ENCODE results near the gene HEPN1.

The HEPN1 gene

DNA sequence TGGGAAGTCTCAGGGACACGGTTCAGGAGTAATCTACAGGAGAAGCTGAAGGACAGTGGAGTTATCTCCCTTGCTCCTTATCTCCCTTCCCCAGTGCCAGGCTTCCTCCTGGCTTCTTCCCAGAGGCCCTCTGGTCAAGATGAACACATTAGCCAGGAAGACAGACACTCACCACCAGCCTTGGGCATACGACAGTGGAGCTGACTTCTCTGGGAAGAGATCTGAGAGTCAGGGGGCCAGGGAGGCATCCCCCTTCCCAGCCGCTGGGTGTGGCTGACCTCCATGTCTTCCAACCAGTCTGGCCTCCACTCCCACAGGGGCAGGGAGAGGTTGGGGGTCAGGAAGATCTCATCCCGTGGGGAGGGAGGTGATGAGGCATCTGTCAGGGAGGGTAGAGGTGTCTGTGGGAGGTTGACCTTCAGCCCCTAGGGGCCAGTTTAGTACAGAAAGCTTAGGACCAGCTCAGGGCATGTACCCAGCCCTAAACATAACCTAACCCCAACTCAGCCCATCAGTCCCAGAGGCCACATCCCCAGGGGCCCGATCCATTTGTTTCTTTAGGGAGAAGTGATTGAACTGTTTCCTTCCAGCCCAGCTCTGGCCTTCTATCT, 34.1 kb upstream of the HEPN1 start:
- no peak for DNase-seq (ENCODE audit: low read depth in 2 of 2)

DNA sequence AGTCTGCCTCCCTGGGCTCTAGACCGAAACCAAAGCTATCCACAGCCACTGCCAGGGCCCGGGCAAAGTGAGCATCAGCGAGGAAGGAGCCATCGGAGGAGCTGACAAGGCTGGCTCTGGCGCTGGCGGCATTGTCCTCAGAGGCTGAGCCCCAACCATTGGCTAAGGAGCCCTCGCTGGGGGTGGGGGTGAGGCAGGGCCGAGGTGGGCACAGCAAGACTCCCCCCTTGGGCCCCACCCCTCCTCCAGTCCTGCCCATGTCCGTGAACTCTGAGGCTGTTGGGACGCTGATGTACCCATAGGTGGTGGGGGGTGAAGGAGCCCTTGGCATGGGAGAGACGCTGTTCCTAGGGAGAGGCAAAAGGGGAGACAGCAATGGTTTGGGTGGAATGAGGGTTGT, 32.6 kb upstream of the HEPN1 start:
- DNase-seq (ENCODE audit: low read depth in 2 of 2) = no peak

DNA sequence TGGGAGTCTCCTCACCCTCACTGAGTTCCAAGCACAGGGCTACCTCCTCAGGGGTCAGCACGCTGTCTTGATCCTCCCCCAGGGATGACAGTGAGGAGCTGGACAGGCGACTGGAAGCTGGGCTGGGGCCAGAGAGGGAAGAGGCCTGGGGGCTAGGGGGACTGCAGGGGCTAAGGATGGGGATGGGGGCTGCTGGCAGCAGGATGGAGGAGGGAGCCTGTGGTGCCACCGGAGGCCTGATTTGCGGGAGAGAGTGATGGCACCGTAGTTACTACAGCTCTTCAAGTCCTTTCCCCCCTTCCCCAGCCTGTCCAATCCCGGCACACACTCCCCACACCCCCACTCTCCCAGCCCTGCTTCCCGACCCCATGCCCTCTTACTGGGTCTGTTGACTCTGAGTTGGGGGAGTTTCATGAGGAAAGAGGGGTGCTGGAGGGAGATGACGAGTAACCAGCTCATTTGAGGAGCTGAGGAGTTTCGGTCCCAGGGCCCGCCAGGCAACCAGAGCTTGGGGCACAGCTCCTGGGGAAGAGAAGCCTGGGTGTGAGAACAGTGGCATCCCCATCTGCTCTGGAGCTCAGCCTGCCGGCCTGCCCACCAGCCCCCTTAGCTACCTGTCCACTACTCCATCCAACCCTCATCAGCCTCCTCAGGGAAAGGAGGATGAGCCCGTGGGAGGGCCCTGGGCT, 31.9 kb upstream of the HEPN1 start:
- no peak for DNase-seq (ENCODE audit: low read depth in 2 of 2)

DNA sequence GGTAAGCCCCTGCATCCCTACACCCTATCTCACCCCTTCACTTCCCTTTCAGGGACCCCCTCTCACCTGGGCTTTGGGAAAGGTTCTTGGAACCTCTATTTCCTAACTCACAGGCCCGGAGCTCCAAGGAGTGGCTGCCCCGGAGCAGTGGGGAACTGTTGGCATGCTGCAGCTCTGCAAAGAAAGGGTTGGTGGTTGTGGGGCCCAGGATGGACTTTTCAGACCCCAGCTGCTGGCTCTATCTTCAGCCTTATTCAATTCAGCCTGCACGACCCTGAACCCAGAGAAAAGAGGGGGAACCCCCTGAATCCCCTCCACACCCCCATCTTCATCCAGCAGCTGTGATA, 31.4 kb upstream of the HEPN1 start:
- DNase-seq (ENCODE audit: low read depth in 2 of 2) = no peak

DNA sequence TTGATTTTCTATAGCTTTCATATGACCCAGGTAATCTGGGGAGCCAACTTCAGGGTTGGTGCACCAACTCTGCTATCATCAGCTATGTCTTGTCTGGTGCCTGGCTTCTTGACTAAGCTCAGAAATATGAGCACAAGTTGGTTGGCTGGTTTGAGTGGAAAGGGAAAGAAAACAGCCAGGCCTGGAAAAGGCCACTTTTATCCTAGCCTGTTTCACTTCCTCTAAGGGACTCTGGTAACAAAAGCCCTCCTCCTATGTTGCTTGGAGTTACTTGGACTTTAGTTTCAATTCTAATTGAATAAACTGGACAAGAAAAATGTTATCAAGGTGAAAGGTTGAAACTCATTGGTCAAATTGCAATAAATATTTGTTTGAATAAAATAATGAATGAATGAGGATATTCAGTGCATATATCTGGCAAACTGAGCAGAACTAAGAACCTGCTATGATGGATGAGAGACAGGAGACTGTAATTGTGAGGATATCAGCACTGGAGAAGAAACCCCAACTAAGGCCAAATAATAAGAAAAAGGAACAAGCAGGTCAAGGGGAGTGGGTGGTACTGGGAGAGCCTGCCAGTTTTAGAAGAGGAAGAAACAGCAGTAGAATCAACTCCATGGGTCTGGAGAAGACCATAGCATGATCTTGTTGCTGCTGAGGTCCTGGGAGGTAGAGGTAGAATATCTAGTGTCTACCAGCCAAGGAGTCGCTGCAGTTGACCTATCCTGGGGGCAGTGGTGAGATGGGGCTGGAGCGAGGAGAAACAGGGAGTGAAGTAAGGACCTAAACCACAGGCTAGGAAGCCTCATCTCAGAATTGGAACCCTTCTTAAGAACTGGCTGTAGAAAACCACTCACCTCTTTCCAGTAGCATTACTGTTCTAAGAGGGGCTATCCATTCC, 29.6 kb upstream of the HEPN1 start:
- no peak for DNase-seq (ENCODE audit: low read depth in 2 of 2)

DNA sequence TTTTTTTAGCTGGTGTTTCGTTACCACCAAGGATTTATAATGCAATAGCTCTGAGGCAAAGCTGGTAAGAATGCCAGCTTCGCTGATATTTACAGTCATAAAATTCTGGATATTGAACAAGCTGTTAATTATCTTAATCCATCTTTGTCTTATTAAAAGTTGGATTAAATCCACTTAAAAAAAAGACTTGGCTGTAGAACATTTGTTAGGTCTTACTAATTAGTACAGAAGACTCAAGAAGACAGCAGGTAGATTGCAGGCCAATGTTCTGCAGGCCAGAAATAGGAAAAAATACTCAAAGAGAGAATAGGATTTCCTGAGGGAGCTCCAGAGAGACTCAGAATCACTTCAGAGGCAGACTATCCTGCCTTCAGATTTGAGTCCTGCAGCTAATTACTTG, 28.9 kb upstream of the HEPN1 start:
- DNase-seq (ENCODE audit: low read depth in 2 of 2) = no peak

DNA sequence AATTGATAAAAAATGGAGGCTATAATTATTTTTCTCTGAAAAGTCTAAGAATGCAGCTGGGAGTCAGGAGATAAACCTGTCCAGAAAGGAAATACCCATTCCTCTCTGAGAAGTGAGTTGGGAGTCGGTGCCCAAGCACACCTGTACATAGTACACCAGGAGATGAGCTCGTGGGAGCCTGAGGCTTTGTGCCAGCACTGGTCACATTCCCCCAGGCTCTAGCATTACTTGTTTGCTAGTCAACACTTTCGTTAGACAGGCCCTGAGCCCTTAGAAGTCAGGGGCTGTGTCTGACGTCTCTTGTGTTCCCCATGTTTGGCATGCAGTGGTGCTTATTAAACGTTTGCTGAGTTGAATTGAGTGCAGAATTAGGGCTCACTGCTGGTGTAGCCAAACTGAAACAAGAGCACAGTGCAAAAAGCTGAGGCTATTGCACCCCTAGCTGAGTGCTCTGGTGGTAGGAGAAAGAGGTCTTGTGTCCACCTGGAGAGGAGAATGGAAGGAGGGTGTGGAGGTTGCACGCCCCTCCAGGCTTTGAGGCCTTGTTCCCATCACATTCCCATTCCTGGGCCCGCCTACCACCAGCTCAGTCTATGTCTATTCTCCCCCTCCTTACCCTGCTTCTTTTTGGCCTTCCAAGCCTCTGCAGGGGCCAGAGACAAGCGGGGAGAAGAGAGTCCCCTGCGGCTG, 28.2 kb upstream of the HEPN1 start:
- no peak for DNase-seq (ENCODE audit: low read depth in 2 of 2)

DNA sequence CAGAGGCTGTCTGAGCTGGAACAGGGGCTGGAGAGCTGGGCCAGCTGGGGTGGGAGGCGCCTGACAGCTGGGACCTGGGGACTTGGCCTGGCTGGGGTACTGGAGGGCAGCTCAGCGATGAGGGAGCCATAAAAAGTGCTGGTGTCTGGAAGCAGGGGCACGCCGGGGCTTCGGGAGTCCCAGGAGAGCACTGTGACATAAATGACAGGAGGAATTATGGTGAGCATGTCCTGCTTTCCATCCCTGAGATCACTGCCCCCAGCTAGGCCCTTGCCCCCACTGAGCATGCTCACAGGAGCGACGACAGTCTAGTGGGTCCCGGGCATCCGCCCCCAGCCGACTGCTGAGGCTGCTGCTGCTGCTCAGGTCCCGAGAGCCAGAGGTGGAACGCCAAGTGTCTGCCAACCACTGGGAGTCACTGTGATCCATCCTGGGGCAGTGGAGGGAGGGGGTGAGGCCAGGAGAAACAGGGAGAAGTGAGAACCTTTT, 27.6 kb upstream of the HEPN1 start:
- DNase-seq (ENCODE audit: low read depth in 2 of 2) = no peak

DNA sequence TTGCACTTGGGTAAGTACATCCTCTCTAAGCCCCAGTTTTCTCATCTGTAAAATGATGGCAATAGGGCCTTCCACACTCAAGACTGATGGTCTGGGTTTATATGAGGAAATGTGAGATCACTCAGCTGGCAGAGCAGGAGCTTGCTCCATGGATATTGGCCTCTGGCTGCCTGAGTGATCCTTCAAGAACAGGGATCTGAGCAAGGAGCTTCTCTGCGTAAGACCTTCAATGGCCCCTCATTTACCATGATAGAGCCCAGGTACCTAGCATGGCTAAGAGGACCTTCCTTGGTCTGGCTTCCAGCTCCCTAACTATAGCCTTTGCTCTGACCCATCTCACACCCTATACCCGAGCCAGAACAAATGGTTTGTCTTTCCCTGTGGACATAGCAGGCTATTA, 26.9 kb upstream of the HEPN1 start:
- no peak for DNase-seq (ENCODE audit: low read depth in 2 of 2)

DNA sequence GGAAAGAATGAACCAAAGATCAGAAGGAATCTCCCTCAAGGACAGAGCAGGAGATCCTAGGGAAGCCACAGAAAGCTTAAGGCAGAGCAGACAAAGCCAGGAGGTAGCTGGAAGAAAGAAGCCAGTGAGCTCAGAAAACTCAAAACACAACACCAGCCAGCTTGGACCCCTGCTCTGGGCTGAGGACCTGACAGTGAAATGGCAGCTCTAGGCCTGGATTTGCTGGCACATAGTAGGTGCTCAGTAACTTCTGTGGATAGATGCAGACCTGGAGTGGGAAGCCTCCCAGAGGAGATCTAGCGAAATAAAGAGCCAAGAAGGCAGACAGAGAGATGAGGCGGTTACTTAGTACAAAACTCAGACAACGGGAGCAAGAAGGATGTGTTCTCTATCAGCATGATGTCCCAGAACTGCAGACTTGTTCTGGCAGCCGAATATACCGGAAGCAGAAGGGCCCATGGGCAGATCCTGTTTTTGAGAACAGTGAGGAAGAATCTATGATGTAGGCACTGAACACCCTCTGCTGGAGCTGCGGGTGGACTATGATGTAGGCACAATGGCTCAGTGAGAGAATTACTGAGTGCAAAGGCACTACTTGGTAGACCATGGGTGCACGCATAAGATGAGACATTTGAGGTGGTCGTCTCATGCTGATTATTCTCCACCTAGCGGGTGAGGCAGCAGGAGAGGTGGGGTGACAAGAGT, 26.1 kb upstream of the HEPN1 start:
- DNase-seq (ENCODE audit: low read depth in 2 of 2) = no peak

DNA sequence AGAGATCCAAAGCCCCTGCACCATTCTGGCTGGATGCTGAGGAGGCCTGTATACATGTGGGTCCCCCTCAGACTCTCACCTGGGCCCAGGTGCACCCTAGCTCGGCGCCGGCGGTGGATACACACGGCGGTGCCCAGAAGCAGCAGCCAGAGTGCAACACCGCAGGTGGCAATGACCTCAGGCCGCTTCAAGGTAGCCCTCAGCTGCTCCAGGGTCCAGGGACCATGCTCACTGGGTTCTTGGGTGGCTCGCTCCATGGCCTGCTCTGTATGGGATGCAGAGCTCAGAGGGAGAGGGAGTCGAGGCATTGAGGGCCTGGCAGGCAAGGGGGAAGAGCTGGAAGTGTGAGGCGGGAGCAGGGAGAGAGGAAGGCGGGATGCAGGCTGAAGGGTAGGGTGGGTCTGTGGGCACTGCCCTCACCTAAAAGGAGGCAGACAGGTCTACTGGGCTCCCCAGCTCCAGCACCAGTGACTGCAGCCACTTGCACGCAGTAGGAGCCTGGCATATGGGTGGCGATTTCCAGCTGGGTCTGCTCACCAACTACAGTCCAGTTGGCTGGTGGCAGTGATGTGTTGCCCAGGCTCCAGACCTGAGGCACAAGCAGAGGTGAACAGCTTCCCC, 25.2 kb upstream of the HEPN1 start:
- DNase-seq (ENCODE audit: low read depth in 2 of 2) = no peak

DNA sequence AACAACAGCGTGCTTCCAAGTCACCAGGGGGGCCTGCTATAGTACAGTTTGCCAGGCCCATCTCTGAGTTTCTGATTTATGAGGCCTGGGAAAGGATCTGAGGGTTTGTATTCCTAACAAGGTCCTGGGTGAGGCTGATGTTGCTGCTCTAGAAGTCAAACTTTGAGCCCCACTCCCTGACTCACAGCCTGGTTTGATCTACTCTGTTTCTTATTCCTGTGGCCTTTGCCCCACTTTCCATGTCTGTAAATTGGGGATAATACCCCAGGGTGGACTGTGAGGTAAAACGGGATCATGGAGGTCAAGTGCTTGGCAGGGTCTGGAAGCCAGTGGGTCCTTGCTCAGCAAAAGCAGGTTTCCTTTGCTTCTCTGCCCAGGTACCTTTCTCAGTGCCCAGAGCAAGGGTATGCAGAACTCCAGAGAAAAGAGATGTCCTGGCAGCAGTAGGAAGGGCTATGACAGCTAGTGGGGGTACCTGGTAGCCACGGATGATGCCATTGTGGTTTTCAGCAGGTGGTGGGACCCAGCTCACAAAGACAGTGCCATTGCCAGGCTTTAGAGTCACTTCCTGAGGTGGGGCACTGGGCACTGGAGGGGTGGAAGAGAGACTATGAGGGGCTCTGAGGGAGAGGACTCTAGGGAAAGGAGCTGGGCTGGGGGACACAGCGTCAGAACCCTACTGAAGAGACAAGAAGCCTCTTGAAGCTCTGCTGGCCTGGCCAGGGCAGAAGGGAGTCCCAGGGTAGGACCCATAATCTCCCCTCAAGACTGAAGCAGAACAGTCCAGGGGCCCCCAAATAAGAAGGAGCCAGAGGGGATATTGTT, 24.2 kb upstream of the HEPN1 start:
- no peak for DNase-seq (ENCODE audit: low read depth in 2 of 2)

DNA sequence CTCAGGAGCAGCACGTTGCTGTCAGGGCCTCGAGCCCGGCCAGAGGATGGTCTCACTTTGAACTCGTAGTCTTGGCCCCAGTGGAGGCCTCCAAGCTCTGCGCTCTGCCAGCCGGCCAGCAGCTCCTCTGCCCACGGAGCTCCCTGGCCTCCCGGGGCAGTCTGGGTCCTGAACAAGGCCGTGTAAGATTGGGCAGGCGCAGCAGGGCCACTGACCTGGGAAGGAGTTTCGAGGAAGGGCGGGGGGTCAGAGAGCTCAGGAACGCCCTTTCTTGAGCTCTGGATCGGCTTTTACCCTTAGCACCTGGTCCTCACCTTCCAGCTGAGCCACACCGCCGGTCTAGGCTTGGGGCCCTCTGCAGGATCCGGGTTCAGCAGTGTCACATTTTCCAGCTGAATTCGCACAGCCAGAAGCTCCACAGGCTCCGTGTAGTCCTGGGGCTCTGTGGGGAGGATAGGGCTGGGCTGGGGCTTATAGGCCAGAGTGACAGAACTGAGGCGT, 23.5 kb upstream of the HEPN1 start:
- no peak for DNase-seq (ENCODE audit: low read depth in 2 of 2)

DNA sequence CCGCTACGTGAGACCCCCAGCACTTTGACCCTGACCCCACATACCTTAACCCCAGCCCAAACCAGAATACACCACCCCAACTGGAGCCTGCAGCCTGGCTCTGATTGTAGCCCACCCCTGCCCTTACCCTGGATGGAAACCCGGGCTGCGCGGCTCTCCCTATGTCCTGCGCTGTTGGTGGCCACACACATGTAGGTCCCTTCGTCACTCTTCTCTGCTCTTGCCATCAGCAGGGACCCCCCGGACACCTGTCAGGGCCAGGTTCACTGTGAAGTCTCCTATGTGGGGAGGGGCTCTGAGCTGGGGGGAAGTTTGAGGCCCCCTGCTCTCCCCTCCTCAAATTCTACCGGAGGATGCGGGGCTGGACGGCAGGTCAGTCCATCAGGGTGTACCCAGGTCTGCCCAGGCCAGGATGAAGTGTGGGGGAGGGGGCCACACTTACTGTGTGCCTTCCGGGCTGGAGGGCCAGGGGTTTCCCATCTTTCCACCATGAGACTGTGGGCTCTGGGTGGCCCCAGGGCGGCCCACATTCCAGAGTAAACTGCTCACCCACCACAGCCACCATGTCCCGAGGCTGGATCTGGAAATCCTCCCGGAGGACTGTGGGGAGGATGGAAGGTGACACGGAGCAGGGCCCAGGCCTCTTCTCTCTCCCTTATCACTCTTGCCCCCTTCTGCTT, 22.8 kb upstream of the HEPN1 start:
- no peak for DNase-seq (ENCODE audit: low read depth in 2 of 2)

DNA sequence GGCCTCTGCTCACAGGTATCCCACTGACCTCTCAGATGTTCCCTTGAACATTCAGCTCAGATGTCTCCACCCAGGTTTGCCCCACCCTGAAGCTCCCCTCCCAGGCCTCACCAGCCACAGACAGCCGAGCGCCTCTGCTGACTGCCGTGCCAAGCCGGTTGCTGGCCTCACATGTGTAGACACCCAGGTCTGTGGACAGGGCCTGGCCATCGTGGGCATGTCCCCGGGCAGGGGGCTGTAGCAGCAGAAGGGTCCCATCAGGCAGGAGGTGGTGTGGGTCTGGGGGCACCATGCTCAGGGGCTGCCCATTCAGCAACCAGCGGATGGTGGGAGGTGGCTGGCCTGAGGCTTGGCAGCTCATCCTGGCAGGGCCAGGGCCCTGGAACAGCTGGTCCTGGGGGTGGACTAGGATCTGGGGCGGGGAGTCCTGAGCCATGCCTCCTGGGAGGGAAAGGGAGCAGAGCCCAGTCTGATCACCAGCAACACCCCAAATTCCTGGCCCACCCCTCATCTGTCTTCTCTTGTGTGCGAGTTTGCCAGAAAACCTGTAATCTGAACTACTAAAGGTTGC, 22.1 kb upstream of the HEPN1 start:
- no peak for DNase-seq (ENCODE audit: low read depth in 2 of 2)

DNA sequence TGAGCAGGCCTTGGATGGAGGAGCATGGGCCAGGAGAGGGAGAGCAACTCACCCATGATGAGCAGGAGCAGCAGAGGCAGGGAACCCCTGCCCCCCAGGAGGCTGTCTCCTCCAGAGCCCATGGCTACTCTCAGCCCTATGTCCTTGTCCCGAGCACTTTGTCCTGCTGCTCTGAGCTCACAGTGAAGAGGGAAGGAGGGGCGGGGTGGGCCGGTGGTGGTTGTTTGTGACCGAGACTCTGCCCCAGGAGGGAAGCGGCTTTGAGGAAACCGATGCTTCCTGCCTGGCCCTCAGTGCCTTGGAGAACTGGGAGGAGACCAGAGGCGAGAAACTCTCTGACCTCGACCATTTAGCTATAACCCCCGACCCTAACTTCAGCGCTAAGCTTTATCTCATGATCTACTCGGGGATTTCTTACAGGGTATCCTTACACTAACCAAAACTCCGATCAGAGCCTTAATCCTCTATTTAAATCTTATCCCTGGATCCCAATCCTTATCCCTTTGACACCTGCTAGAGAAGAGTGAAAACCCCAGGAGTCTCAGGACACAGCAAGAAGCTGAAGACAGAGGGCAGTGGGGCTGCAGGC, 21.3 kb upstream of the HEPN1 start, which contains the start of gene ROBO4:
TSS of gene ROBO4 (minus strand) at position 192 of the 589 bp plus-strand sequence. CDS start at position 122, 70 bp downstream.
- no peak for DNase-seq (ENCODE audit: low read depth in 2 of 2)

DNA sequence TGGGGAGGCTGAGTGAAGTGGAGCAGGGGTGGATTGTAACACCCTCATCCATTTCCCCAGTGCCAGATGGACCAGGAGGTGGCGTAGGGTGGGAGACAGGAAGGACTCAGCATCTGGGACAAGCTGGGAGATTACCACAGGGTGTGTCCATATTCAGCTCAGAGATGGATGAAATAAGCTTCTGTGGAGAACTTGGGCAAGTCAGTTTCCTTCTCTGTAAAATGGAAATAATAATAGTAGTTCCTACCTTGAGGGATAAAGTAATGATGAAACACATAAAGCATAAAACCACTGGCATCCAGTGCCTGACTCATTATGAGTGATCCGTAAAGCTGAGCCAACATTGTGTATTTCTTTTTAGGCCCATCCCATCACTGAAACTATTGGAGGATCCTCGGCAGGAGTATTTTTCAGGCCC, 20.8 kb upstream of the HEPN1 start:
- DNase-seq (ENCODE audit: low read depth in 2 of 2) = peak; percentile 82

DNA sequence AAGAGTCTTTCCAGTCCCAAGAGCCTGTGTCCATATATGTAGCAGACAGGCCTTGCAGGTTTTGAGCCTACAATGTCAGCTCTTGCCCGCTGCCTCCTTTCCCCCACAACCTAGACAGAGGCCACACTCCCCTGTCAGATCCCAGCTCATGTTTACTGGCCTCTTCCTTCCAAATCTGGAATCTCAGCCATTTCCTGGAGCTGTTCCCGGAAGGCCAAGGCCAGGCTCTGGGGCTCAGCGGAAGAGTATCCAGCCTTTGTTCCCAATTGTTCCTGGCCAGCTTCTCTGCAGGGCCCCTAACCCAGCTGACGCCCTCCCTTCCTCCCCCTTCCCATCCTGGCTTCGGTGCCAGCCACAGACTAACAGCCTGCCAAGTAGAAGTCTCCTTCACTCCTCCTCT, 20.3 kb upstream of the HEPN1 start:
- DNase-seq (ENCODE audit: low read depth in 2 of 2) = peak in 1 of 2 experiments; percentile 45
